ENCODE measurements around the gene MPHOSPH8. TPM values are rescaled to one million over a fixed set of nuclear protein-coding genes. Genes with fewer than 3 reads are reported as not detected.

MPHOSPH8 gene
- total RNA-seq, 1 donor from 2014 or later = 9.7 TPM

DNA sequence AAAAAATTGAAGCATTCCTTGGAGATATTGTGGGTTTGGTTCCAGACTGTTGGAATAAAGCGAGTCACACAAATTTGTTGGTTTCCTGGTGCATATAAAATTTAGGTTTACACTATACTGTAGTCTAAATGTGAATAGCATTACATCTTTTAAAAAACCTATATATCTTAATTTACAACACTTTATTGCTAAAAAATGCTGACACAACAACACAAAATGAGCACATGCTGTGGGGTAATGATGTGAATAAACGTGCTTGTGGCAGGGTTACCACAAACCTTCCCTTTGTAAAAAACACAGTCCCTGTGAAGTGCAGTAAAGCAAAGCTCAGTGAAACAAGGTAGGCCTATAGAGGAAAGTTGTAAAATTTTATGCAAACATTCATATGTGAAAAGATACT lies 27.7 kb downstream of the MPHOSPH8 start:
- Histone ChIP-seq H3K27me3 (ENCODE audit: control insufficient read depth, insufficient read depth, low read length) (no peaks in the 10 kb centered on the region), H3K4me3 (ENCODE audit: low read depth, low read length) (no peak overlapping the region), H3K36me3 (ENCODE audit: control insufficient read depth, insufficient read depth, low read length) (peaks cover 16% of the 10 kb centered on the region)
- DNase-seq (ENCODE audit: low read depth) = no peak
- TF ChIP-seq, protein P1, sequence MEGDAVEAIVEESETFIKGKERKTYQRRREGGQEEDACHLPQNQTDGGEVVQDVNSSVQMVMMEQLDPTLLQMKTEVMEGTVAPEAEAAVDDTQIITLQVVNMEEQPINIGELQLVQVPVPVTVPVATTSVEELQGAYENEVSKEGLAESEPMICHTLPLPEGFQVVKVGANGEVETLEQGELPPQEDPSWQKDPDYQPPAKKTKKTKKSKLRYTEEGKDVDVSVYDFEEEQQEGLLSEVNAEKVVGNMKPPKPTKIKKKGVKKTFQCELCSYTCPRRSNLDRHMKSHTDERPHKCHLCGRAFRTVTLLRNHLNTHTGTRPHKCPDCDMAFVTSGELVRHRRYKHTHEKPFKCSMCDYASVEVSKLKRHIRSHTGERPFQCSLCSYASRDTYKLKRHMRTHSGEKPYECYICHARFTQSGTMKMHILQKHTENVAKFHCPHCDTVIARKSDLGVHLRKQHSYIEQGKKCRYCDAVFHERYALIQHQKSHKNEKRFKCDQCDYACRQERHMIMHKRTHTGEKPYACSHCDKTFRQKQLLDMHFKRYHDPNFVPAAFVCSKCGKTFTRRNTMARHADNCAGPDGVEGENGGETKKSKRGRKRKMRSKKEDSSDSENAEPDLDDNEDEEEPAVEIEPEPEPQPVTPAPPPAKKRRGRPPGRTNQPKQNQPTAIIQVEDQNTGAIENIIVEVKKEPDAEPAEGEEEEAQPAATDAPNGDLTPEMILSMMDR (IDR thresholded peaks at IDR 0.05; ENCODE audit: insufficient read depth, low read length, severe bottlenecking) = no peak
- no peak for FAIRE-seq

DNA sequence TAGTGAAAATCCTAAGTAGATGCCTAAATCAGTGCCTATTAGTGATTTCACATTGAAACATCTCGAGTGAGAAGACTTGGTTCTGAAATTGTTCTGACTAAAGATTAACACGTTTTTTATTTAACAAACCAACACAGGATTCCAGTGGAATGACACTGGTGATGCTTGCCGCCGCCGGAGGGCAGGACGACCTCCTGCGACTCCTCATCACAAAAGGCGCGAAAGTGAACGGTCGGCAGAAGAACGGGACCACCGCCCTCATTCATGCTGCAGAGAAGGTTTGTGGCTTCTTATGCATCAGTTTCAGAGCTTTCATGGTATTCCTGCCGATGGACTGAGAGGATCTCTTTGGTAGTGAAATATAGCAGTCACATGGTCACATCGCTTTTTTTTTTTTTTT lies 28.1 kb downstream of the MPHOSPH8 start:
- H3K36me3 ChIP-seq (ENCODE audit: control insufficient read depth, insufficient read depth, low read length) = peaks cover 16% of the 10 kb centered on the region
- no peaks in the 10 kb centered on the region for H3K27me3 ChIP-seq (ENCODE audit: control insufficient read depth, insufficient read depth, low read length)
- TF ChIP-seq, protein P1 (IDR thresholded peaks at IDR 0.05; ENCODE audit: insufficient read depth, low read length, severe bottlenecking) = no peak
- H3K4me3 ChIP-seq (ENCODE audit: low read depth, low read length) = no peak overlapping the region
- FAIRE-seq (no peak), DNase-seq (ENCODE audit: low read depth) (no peak)

DNA sequence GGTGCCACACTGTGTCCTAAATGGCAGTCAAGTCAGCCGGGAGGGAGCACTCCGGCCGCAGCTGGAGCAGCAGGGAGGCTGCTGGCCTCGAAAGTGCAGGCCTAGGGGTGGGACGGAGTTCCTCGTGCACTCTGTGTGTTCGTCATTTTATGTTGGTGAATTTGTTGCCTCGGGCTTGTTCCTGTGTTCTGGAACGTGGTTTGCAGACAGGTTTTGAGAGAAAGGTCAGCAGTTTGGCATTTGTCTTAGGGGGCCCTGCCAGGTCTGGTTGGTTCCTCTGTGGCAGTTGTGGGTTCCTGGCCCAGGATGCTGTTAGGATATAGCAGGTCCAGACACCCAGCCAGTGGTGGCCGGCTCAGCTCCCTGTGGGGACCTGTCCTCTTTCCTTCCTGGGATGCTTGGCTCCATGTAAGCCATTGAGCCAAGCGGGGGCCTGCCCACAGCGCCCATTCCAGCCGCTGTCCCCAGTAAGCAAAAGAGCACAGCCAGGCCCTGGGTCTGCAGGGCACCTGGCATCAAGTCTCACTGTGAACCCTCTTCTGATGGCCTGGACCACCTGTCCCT lies 30.0 kb downstream of the MPHOSPH8 start:
- peaks cover 17% of the 10 kb centered on the region for H3K36me3 ChIP-seq (ENCODE audit: control insufficient read depth, insufficient read depth, low read length)
- no peaks in the 10 kb centered on the region for H3K27me3 ChIP-seq (ENCODE audit: control insufficient read depth, insufficient read depth, low read length)
- TF ChIP-seq, protein P1 (IDR thresholded peaks at IDR 0.05; ENCODE audit: insufficient read depth, low read length, severe bottlenecking) = no peak
- FAIRE-seq (no peak), DNase-seq (ENCODE audit: low read depth) (no peak)
- H3K4me3 ChIP-seq (ENCODE audit: low read depth, low read length) = no peak overlapping the region

DNA sequence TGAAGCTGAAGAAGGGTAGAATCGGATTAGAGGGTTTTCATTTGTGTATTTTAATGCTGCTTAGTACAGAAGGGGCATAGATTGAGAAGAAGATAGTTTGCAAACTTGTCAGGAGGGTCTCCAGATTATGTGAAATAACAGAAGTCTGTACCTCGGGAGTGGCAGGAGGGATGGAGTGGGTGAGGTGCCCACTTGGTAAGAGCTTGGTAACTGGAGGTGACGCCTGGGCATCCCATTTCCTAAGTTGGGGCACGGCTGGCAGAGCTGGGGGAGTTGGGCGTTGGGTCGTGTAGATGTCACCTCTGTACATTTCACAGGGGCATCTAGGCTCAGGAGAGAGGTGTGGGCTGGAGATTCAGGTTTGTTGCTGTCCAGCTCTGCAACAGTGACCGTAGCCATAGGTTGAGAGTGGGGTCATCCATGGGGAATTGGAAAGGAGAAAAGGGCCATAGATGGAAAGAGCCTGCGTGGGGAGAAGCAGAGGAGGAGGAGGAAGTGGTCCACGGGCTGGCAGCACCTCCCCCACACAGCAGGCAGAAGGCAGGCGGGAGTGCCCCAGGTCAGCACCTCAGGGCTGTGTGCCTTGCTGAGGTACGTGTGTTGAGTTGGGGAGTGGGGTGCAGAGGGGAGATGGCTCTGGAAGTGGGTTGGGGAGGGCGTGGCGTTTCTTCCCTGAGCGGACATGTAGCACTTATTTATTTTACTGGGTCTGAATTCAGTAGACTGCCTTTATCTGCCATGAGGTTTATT lies 31.2 kb downstream of the MPHOSPH8 start:
- Histone ChIP-seq H3K4me3 (ENCODE audit: low read depth, low read length) (no peak overlapping the region), H3K36me3 (ENCODE audit: control insufficient read depth, insufficient read depth, low read length) (peaks cover 18% of the 10 kb centered on the region), H3K27me3 (ENCODE audit: control insufficient read depth, insufficient read depth, low read length) (no peaks in the 10 kb centered on the region)
- DNase-seq (ENCODE audit: low read depth) (no peak), FAIRE-seq (no peak)
- TF ChIP-seq, protein P1 (IDR thresholded peaks at IDR 0.05; ENCODE audit: insufficient read depth, low read length, severe bottlenecking) = no peak

DNA sequence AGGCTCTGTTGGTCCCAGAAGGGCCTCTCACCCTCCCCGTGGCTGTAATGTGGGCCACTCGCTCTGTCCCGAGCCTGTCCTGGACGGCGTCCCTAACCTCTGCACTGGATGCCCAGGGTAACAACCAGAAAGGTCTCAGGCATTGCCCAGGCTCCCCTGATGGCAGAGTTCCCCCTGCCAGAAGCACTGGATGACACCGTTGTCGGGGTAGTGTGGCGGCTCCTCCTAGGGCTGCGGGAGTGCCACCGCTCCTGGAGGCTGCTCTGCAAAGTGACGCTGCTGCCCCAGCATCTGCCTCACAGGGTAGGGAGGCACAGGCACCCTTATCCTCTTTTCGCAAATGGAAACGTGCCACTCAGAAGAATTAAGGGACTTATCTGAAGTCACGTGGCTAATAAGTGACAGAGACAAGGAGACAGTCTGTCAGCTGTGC lies 32.0 kb downstream of the MPHOSPH8 start:
- DNase-seq (ENCODE audit: low read depth) = no peak
- Histone ChIP-seq H3K4me3 (ENCODE audit: low read depth, low read length) (no peak overlapping the region), H3K27me3 (ENCODE audit: control insufficient read depth, insufficient read depth, low read length) (no peaks in the 10 kb centered on the region), H3K36me3 (ENCODE audit: control insufficient read depth, insufficient read depth, low read length) (peaks cover 21% of the 10 kb centered on the region)
- TF ChIP-seq, protein P1 (IDR thresholded peaks at IDR 0.05; ENCODE audit: insufficient read depth, low read length, severe bottlenecking) = no peak
- no peak for FAIRE-seq

Measured in bronchial epithelial cell (primary cell).